HCT116 (cell line): ENCODE measurements around the gene CPNE5. TPM values are rescaled to one million over a fixed set of nuclear protein-coding genes. Genes with fewer than 3 reads are reported as not detected.

Experiments
- ATAC-seq: fragments of 200-7000 bp; cut with Tn5 transposase; 2 replicates; pipeline ENCODE4 v1.9.1; 2020; ENCODE audit warnings: mild to moderate bottlenecking, moderate library complexity
- BruUV-seq: library from RNA; stranded (reverse); fragments of 400-500 nt; replicated peaks from 2 replicates; lab custom pipeline; 2021; lab: Mats Ljungman, UMichigan
- CTCF ChIA-PET: fragments of 300-600 bp; sonication (Branson Sonifier 250); formaldehyde crosslinking; loops from one replicate; lab custom pipeline; 2021; ENCODE audit warnings: antibody characterized with exemption; lab: Charles Lee
- POLR2A ChIA-PET: fragments of 300-600, 350-600 bp; sonication (Branson Sonifier 250); formaldehyde crosslinking; loops from one replicate; lab custom pipeline; 2021; ENCODE audit warnings: antibody characterized with exemption; lab: Charles Lee
- RAD21 ChIA-PET, 2 experiments: fragments of 300-600 bp; sonication (Branson Sonifier 250); formaldehyde crosslinking; loops; one replicate each; lab custom pipeline; 2023; ENCODE audit warnings: low total read pairs in 2 of 2; ENCODE audit not compliant: uncharacterized antibody in 2 of 2, unreplicated experiment in 2 of 2, low non-redundant PET in 1 of 2; lab: Charles Lee
- DNase-seq: peaks from one replicate; pipeline ENCODE4 v3.0.0-alpha.2; 2010; ENCODE audit warnings: low read depth, low spot score
- H2AFZ ChIP-seq: fragments of 200-600 bp; shearing (Covaris generic), sonication (generic); 2 replicates; pipeline ENCODE4 v1.6.1; 2017; ENCODE audit warnings: low read depth, mixed run types, mixed read lengths, antibody characterized with exemption, low read length; ENCODE audit not compliant: poor library complexity, severe bottlenecking
- H3K27ac ChIP-seq: 2 replicates; pipeline ENCODE4 v1.5.1; 2012; ENCODE audit warnings: low read depth, low read length
- H3K27me3 ChIP-seq: fragments of 200-600 bp; sonication (generic); 2 replicates; pipeline ENCODE4 v1.6.1; 2016; ENCODE audit warnings: mixed run types, low read length, mixed read lengths; ENCODE audit not compliant: insufficient read depth
- H3K36me3 ChIP-seq, 2 experiments: fragments of 200-500 bp in 1 of 2; fragments of 200-600 bp in 1 of 2; sonication (Bioruptor generic) in 1 of 2; sonication (generic) in 1 of 2; 2 replicates each; pipeline versions ENCODE4 v1.5.1 to v1.6.1; 2014 to 2016; ENCODE audit warnings: low read length in 2 of 2, inconsistent platforms in 1 of 2, mixed read lengths in 1 of 2, mixed run types in 1 of 2; ENCODE audit not compliant: insufficient read depth in 2 of 2, control insufficient read depth in 1 of 2
- H3K4me1 ChIP-seq, 2 experiments: fragments of 200-600 bp in 1 of 2; sonication (generic) in 1 of 2; 2 replicates each; pipeline versions ENCODE4 v1.5.1 to v1.6.1; 2012 to 2017; ENCODE audit warnings: low read length in 2 of 2, inconsistent platforms in 1 of 2, mild to moderate bottlenecking in 1 of 2, mixed read lengths in 1 of 2, mixed run types in 1 of 2, moderate library complexity in 1 of 2; ENCODE audit not compliant: insufficient read depth in 2 of 2, control insufficient read depth in 1 of 2
- H3K4me2 ChIP-seq: fragments of 200-600 bp; sonication (generic); 2 replicates; pipeline ENCODE4 v1.6.1; 2017; ENCODE audit warnings: mixed run types, low read length, mixed read lengths
- H3K4me3 ChIP-seq, 2 experiments: fragments of 200-600 bp in 1 of 2; sonication (generic) in 1 of 2; replicated peaks in 1 of 2; 2 replicates each; pipeline ENCODE4 v1.5.1; 2011 to 2016; ENCODE audit warnings: low read length in 2 of 2, control low read depth in 1 of 2, low read depth in 1 of 2, mild to moderate bottlenecking in 1 of 2, mixed read lengths in 1 of 2, mixed run types in 1 of 2
- H3K79me2 ChIP-seq: fragments of 200-600 bp; sonication (generic); 2 replicates; pipeline ENCODE4 v1.6.1; 2017; ENCODE audit warnings: mild to moderate bottlenecking, mixed run types, low read length, moderate library complexity, mixed read lengths; ENCODE audit not compliant: insufficient read depth
- H3K9ac ChIP-seq: fragments of 200-600 bp; sonication (generic); 2 replicates; pipeline ENCODE4 v1.6.1; 2016; ENCODE audit warnings: low read length, mixed read lengths
- H3K9me2 ChIP-seq: fragments of 200-600 bp; sonication (generic), shearing (Covaris generic); 2 replicates; pipeline ENCODE4 v1.6.1; 2017; ENCODE audit warnings: mixed run types, mild to moderate bottlenecking, moderate library complexity; ENCODE audit not compliant: insufficient read depth
- H3K9me3 ChIP-seq, 2 experiments: fragments of 200-500 bp in 1 of 2; fragments of 200-600 bp in 1 of 2; sonication (Bioruptor generic) in 1 of 2; sonication (generic) in 1 of 2; 2 replicates each; pipeline ENCODE4 v1.6.1; 2014 to 2017; ENCODE audit warnings: low read length in 2 of 2, mixed read lengths in 2 of 2, inconsistent platforms in 1 of 2, low read depth in 1 of 2, mild to moderate bottlenecking in 1 of 2, mixed run types in 1 of 2, moderate library complexity in 1 of 2; ENCODE audit not compliant: control insufficient read depth in 1 of 2, insufficient read depth in 1 of 2
- H4K20me1 ChIP-seq: fragments of 200-600 bp; sonication (generic), shearing (Covaris generic); 2 replicates; pipeline ENCODE4 v1.6.1; 2017; ENCODE audit warnings: mixed run types, mild to moderate bottlenecking, moderate library complexity; ENCODE audit not compliant: insufficient read depth
- ATF3 ChIP-seq: IDR thresholded peaks from 2 replicates; pipeline ENCODE4 v1.6.1; 2012
- CBX3 ChIP-seq: IDR thresholded peaks from 2 replicates; pipeline ENCODE4 v1.6.1; 2012; ENCODE audit warnings: low read depth
- CEBPB ChIP-seq: IDR thresholded peaks from 2 replicates; pipeline ENCODE4 v1.6.1; 2012; ENCODE audit warnings: low read depth
- CTCF ChIP-seq, 3 experiments: fragments of 200-600 bp in 1 of 3; sonication (generic) in 1 of 3; IDR thresholded peaks in 2 of 3; conservative IDR thresholded peaks in 1 of 3; 2 replicates each; pipeline ENCODE4 v1.5.1; 2012 to 2017; ENCODE audit warnings: low read depth in 2 of 3, low read length in 2 of 3, antibody characterized with exemption in 1 of 3, borderline replicate concordance in 1 of 3, control low read depth in 1 of 3, mild to moderate bottlenecking in 1 of 3, mixed read lengths in 1 of 3, mixed run types in 1 of 3, moderate library complexity in 1 of 3; ENCODE audit not compliant: insufficient read depth in 1 of 3
- EZH2 ChIP-seq: fragments of 200-600 bp; sonication (generic); IDR thresholded peaks from 2 replicates; pipeline ENCODE4 v1.6.1; 2017; ENCODE audit warnings: antibody characterized with exemption, mixed run types
- RAD21 ChIP-seq: IDR thresholded peaks from 2 replicates; pipeline ENCODE4 v1.6.1; 2012; ENCODE audit warnings: low read depth, mild to moderate bottlenecking
- SRF ChIP-seq: IDR thresholded peaks from 2 replicates; pipeline ENCODE4 v1.6.1; 2012; ENCODE audit warnings: low read depth
- TCF7L2 ChIP-seq: IDR thresholded peaks from 2 replicates; pipeline ENCODE4 v1.7.0; 2011; ENCODE audit warnings: borderline replicate concordance, inconsistent platforms; ENCODE audit not compliant: insufficient read depth, insufficient read length; ENCODE audit errors: extremely low read depth
- YY1 ChIP-seq: IDR thresholded peaks from 2 replicates; pipeline ENCODE4 v1.6.1; 2011; ENCODE audit warnings: low read length, low read depth, moderate library complexity, mild to moderate bottlenecking; ENCODE audit not compliant: insufficient replicate concordance; ENCODE audit errors: extremely low read depth
- ZBTB33 ChIP-seq: IDR thresholded peaks from 2 replicates; pipeline ENCODE4 v1.6.1; 2011; ENCODE audit warnings: mild to moderate bottlenecking, low read length, moderate library complexity; ENCODE audit not compliant: insufficient replicate concordance; ENCODE audit errors: extremely low read depth
- ZFX ChIP-seq: fragments of 450-650 bp; IDR thresholded peaks from 2 replicates; pipeline ENCODE4 v1.6.1; 2017
- intact Hi-C: fragments of 100-400 bp; cut with micrococcal nuclease; formaldehyde crosslinking; loops from 2 replicates; pipeline ENCODE4 v1.10.0; 2022
- total RNA-seq: library from RNA; stranded (reverse); gene quantifications from one replicate; pipeline ENCODE4 v1.2.1, GENCODE V29; 2021; ENCODE audit not compliant: unreplicated experiment

The CPNE5 gene
- total RNA-seq, 1 experiment from 2014 or later: not detected

- Histone ChIP-seq H3K9me2 (no peaks in the 10 kb centered on the region), H3K4me3 (no peak overlapping the region), H3K4me1 (no peaks in the 10 kb centered on the region), H2AFZ (no peak overlapping the region), H3K79me2 (no peaks in the 10 kb centered on the region), H3K9me3 (no peaks in the 10 kb centered on the region), H3K27ac (no peak overlapping the region), H3K4me2 (no peak overlapping the region), H3K27me3 (peaks cover 5% of the 10 kb centered on the region; the same call in 1 of the 2 replicates), H3K36me3 (no peaks in the 10 kb centered on the region)
- ChIA-PET CTCF (interaction anchor here (1.3 to 1.7 kb wide), 2 partner anchors 28 to 195 kb away, joined by 4 to 6 read pairs; no protein-coding TSS in a partner anchor), POLR2A (no interaction called here), RAD21 (interaction anchor here in 1 of 2 experiments (1.0 kb wide), 1 partner anchor 41 kb away, joined by 3 read pairs; no protein-coding TSS in a partner anchor)
- ATAC-seq: peak; percentile 66
- TF ChIP-seq CTCF (IDR thresholded peaks at IDR 0.05 in 2 of 3, conservative IDR thresholded peaks at IDR 0.05 in 1 of 3; ENCODE audit: borderline replicate concordance in 1 of 3, insufficient read depth in 1 of 3, low read depth in 2 of 3, low read length in 2 of 3) (peak in 2 of 3 experiments; percentile 17 to 31; a peak in 2 of 6 replicates), YY1 (no peak), RAD21 (peak; percentile 50)
- TF ChIP-seq, all 23 proteins: peak for 2
- BruUV-seq: no TSS peak
- intact Hi-C loops: no loop called here
- no peaks in the 10 kb centered on the region for H4K20me1 ChIP-seq
- no peak for DNase-seq
- no peak overlapping the region for H3K9ac ChIP-seq
Observed at GRCh38 chr6:36809941-36810803, 29.1 kb downstream of the CPNE5 start.

GRCh38 chr6:36809156-36809555 lies 30.1 kb downstream of the CPNE5 start:
- DNase-seq (no peak), ATAC-seq (no peak)
- ChIA-PET POLR2A (no interaction called here), CTCF (interaction anchor here (1.7 kb wide), 1 partner anchor 27 kb away, joined by 6 read pairs; no protein-coding TSS in a partner anchor), RAD21 (no interaction called here)
- no TSS peak for BruUV-seq
- no peaks in the 10 kb centered on the region for H3K79me2 ChIP-seq
- H3K9me2 ChIP-seq: no peaks in the 10 kb centered on the region
- no peak overlapping the region for H3K4me2 ChIP-seq
- H3K27ac ChIP-seq: no peak overlapping the region
- no peaks in the 10 kb centered on the region for H3K4me1 ChIP-seq
- H3K36me3 ChIP-seq: no peaks in the 10 kb centered on the region
- H3K27me3 ChIP-seq: peaks cover 10% of the 10 kb centered on the region; the same call in 1 of the 2 replicates
- no peak overlapping the region for H2AFZ ChIP-seq
- H3K4me3 ChIP-seq: no peak overlapping the region
- no peak overlapping the region for H3K9ac ChIP-seq
- intact Hi-C loops: no loop called here
- no peaks in the 10 kb centered on the region for H4K20me1 ChIP-seq
- no peaks in the 10 kb centered on the region for H3K9me3 ChIP-seq
- TF ChIP-seq CBX3 (no peak), ZFX (no peak), TCF7L2 (no peak), CEBPB (no peak), ATF3 (no peak), ZBTB33 (no peak), EZH2 (no peak), RAD21 (no peak), SRF (no peak)
